Nephron (organoid): ENCODE data around the gene FOXQ1.

Experiments used
- H3K27ac Mint-ChIP-seq, 3 experiments: 2 replicates each; pipeline ENCODE4 v1.8.0; 2020; ENCODE audit warnings: mixed read lengths in 3 of 3, mild to moderate bottlenecking in 2 of 3, moderate library complexity in 1 of 3
- H3K27me3 Mint-ChIP-seq: 2 replicates; pipeline ENCODE4 v1.8.0; 2021; ENCODE audit warnings: low read depth, mild to moderate bottlenecking, moderate library complexity, mixed read lengths
- H3K36me3 Mint-ChIP-seq: 2 replicates; pipeline ENCODE4 v1.8.0; 2020; ENCODE audit warnings: low read depth, mixed read lengths
- H3K4me1 Mint-ChIP-seq: 2 replicates; pipeline ENCODE4 v1.8.0; 2020; ENCODE audit warnings: mixed read lengths
- H3K4me3 Mint-ChIP-seq, 3 experiments: 2 replicates each; pipeline ENCODE4 v1.8.0; 2020; ENCODE audit warnings: mild to moderate bottlenecking in 3 of 3, mixed read lengths in 3 of 3, moderate library complexity in 2 of 3
- H3K9me3 Mint-ChIP-seq: 2 replicates; pipeline ENCODE4 v1.8.0; 2020; ENCODE audit warnings: mixed read lengths
- TF ChIP-seq, protein P1 (sequence below), 3 experiments: fragments of 200-600 bp; sonication (generic); IDR thresholded peaks; one replicate each; pipeline ENCODE4 v1.5.0; 2021; ENCODE audit warnings: antibody characterized with exemption in 3 of 3; ENCODE audit not compliant: unreplicated experiment in 3 of 3

Gene FOXQ1

GRCh38 chr6:1321738-1322137 lies 9.8 kb downstream of the FOXQ1 start:
- Mint-ChIP-seq H3K9me3 (peaks cover 7% of the 10 kb centered on the region), H3K4me3 (no peak overlapping the region)

GRCh38 chr6:1322156-1322555 lies 10.3 kb downstream of the FOXQ1 start:
- Mint-ChIP-seq H3K9me3 (peaks cover 7% of the 10 kb centered on the region), H3K36me3 (no peaks in the 10 kb centered on the region), H3K4me1 (no peaks in the 10 kb centered on the region), H3K27ac (no peak overlapping the region), H3K27me3 (peaks cover 56% of the 10 kb centered on the region), H3K4me3 (no peak overlapping the region)
- TF ChIP-seq, protein P1, sequence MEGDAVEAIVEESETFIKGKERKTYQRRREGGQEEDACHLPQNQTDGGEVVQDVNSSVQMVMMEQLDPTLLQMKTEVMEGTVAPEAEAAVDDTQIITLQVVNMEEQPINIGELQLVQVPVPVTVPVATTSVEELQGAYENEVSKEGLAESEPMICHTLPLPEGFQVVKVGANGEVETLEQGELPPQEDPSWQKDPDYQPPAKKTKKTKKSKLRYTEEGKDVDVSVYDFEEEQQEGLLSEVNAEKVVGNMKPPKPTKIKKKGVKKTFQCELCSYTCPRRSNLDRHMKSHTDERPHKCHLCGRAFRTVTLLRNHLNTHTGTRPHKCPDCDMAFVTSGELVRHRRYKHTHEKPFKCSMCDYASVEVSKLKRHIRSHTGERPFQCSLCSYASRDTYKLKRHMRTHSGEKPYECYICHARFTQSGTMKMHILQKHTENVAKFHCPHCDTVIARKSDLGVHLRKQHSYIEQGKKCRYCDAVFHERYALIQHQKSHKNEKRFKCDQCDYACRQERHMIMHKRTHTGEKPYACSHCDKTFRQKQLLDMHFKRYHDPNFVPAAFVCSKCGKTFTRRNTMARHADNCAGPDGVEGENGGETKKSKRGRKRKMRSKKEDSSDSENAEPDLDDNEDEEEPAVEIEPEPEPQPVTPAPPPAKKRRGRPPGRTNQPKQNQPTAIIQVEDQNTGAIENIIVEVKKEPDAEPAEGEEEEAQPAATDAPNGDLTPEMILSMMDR (IDR thresholded peaks at IDR 0.05; ENCODE audit: unreplicated experiment in 3 of 3), result no peak

More at GRCh38 chr6:1321738-1322137, 9.8 kb downstream of the FOXQ1 start:
- no peaks in the 10 kb centered on the region for H3K4me1 Mint-ChIP-seq
- H3K27me3 Mint-ChIP-seq, result peaks cover 52% of the 10 kb centered on the region
- TF ChIP-seq, protein P1 (IDR thresholded peaks at IDR 0.05; ENCODE audit: unreplicated experiment in 3 of 3), result no peak
- H3K27ac Mint-ChIP-seq, result no peak overlapping the region
- no peaks in the 10 kb centered on the region for H3K36me3 Mint-ChIP-seq

- H3K27ac Mint-ChIP-seq, result no peak overlapping the region
- peaks cover 59% of the 10 kb centered on the region for H3K27me3 Mint-ChIP-seq
- H3K4me1 Mint-ChIP-seq, result no peaks in the 10 kb centered on the region
- H3K36me3 Mint-ChIP-seq, result no peaks in the 10 kb centered on the region
- TF ChIP-seq, protein P1 (IDR thresholded peaks at IDR 0.05; ENCODE audit: unreplicated experiment in 3 of 3), result no peak
- no peak overlapping the region for H3K4me3 Mint-ChIP-seq
- H3K9me3 Mint-ChIP-seq, result peaks cover 7% of the 10 kb centered on the region
Measured at GRCh38 chr6:1322696-1323219, 10.9 kb downstream of the FOXQ1 start.

DNA sequence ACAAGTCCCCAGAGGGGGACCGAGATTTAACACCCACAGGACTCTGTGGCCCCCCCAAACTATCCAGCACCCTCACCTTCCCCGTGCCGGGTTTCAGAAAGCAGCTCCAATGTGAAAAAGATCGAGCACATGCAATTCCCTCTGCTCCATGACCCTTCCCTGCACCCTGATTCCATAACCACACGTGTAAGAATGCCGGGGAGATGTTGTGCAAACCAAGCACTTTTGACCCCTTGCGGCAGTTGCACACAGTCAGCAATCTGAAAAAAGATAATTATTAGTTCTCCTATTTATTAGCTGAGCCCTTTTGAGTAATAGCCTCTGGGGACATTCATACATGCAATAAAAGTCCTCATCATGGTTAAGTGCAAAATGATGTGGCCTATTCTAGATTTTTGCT lies 13.0 kb downstream of the FOXQ1 start:
- Mint-ChIP-seq H3K9me3 (peaks cover 12% of the 10 kb centered on the region), H3K27me3 (peaks cover 57% of the 10 kb centered on the region), H3K4me1 (no peaks in the 10 kb centered on the region), H3K4me3 (no peak overlapping the region), H3K27ac (no peak overlapping the region), H3K36me3 (no peaks in the 10 kb centered on the region)
- TF ChIP-seq, protein P1 (IDR thresholded peaks at IDR 0.05; ENCODE audit: unreplicated experiment in 3 of 3), result no peak

DNA sequence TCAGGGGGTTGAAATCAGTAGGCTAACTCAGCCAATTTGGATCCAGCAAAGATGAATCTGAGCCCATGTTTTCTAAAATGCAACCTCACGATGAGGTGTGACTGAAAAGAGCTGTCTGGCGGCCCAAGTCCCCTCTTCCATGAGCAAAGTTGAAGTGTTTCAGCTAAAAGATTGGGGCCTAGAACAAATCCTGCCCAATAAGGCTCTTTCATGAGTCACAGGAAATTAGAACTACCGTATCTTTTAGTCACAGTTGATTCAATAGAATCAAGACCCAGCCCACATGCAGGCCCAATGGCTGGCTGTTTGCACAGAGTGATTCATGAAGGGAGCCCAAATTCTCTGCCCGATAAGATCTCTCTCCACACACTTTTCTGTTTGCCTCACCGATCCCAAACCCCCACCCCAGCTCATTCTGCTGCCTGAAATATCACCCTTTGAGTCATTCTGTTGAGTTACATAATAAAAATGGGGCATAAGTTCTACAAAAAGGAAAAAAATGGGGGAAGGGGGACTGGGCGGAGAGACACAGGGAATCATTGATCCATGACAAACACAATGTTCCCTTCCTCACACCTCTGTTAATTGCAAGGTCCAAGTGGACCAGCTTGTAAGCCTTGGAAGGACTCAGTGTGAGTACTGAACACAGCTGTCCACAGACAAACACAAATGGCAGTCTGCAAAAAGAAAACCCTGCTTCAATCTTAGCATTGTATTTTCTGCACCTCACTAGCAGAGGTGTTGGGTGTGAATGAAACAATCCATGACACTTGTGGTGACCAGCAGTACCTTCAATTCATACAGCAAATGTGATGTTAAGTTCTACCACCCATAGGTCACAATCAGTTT lies 13.8 kb downstream of the FOXQ1 start:
- no peak overlapping the region for H3K27ac Mint-ChIP-seq
- peaks cover 57% of the 10 kb centered on the region for H3K27me3 Mint-ChIP-seq
- H3K36me3 Mint-ChIP-seq, result no peaks in the 10 kb centered on the region
- TF ChIP-seq, protein P1 (IDR thresholded peaks at IDR 0.05; ENCODE audit: unreplicated experiment in 3 of 3), result no peak
- H3K9me3 Mint-ChIP-seq, result peaks cover 19% of the 10 kb centered on the region
- no peak overlapping the region for H3K4me3 Mint-ChIP-seq
- H3K4me1 Mint-ChIP-seq, result no peaks in the 10 kb centered on the region
